Inferior parietal cortex (tissue), 1 donor: ENCODE results near the gene CPNE2.
"Not testable (repeated sequence)": the region's sequence is repeated elsewhere in the genome, so short reads cannot be mapped to it uniquely, and the experiment has no call there.

Experiments
- DNase-seq: peaks from one replicate; pipeline ENCODE4 v3.0.0-alpha.2; 2016; ENCODE audit errors: extremely low spot score

CPNE2 gene

GRCh38 chr16:57098188-57098841 is 5.9 kb downstream of the CPNE2 start:
- DNase-seq, result no peak

- not testable (repeated sequence) for DNase-seq
Observed at GRCh38 chr16:57099965-57100364, 7.6 kb downstream of the CPNE2 start.

GRCh38 chr16:57100445-57100844 is 8.1 kb downstream of the CPNE2 start:
- no peak for DNase-seq

GRCh38 chr16:57102888-57103851 is 10.8 kb downstream of the CPNE2 start:
- DNase-seq, result no peak

- no peak for DNase-seq
Observed at GRCh38 chr16:57104706-57105105, 12.3 kb downstream of the CPNE2 start.

GRCh38 chr16:57105184-57105583 is 12.8 kb downstream of the CPNE2 start:
- DNase-seq, result no peak

- no peak for DNase-seq
Observed at GRCh38 chr16:57106767-57107166, 14.4 kb downstream of the CPNE2 start.

GRCh38 chr16:57107321-57107922 is 15.0 kb downstream of the CPNE2 start:
- DNase-seq, result no peak

- no peak for DNase-seq
Observed at GRCh38 chr16:57108432-57108831, 16.0 kb downstream of the CPNE2 start.

- DNase-seq, result not testable (repeated sequence)
Observed at GRCh38 chr16:57109259-57110105, 17.1 kb downstream of the CPNE2 start.

- DNase-seq, result no peak
Observed at GRCh38 chr16:57110937-57111336, 18.6 kb downstream of the CPNE2 start.

- DNase-seq, result no peak
Observed at GRCh38 chr16:57111420-57111819, 19.0 kb downstream of the CPNE2 start.

- no peak for DNase-seq
Observed at GRCh38 chr16:57112403-57113041, 20.1 kb downstream of the CPNE2 start.

- DNase-seq, result no peak
Observed at GRCh38 chr16:57113042-57113453, 20.7 kb downstream of the CPNE2 start.

GRCh38 chr16:57113664-57114063 is 21.3 kb downstream of the CPNE2 start:
- DNase-seq, result no peak

- DNase-seq, result no peak
Observed at GRCh38 chr16:57115168-57115513, 22.8 kb downstream of the CPNE2 start.

GRCh38 chr16:57115514-57116182 is 23.3 kb downstream of the CPNE2 start:
- peak; percentile 80 for DNase-seq

GRCh38 chr16:57118461-57119084 is 26.2 kb downstream of the CPNE2 start:
- no peak for DNase-seq

GRCh38 chr16:57123216-57123973 is 31.0 kb downstream of the CPNE2 start:
- DNase-seq, result no peak
